Heart left ventricle (tissue), 13 donors: ENCODE data around the gene SPATA2.

Experiments
- POLR2A ChIP-seq, 2 donors: fragments of 450-650 bp; IDR thresholded peaks; one replicate each; pipeline ENCODE4 v1.6.1; 2017; ENCODE audit warnings: antibody characterized with exemption in 2 of 2, mild to moderate bottlenecking in 2 of 2, moderate library complexity in 2 of 2
- TF ChIP-seq, protein P1 (sequence below), 12 donors: fragments of 200-600 bp; sonication (generic) in 4 of 12; IDR thresholded peaks; one replicate each; pipeline versions ENCODE4 v1.5.0 to v1.8.0; 2018 to 2022; ENCODE audit warnings: antibody characterized with exemption in 12 of 12, mild to moderate bottlenecking in 5 of 12
- donor health status: ischemic (EF 13 %, LVEDD 7.1; RV severe dilation, severe dysfunction).
- donor health status: DM: no; HTN: yes; CAD: no.
- donor health status: DM: no; HTN: no; CAD: no.
- donor health status: ischemic (EF 25% LVEDD 6.9; RV normal size, moderate dysfunction).
- donor health status: ischemic (EF 25% LVEDD 5.7; RV mildly dilated, moderate dysfunction).
- donor health status: ischemic (EF 35%, LVEDD 5.7; RV mildly dilated, moderate dysfunction).
- donor health status: nonischemic (EF 11% LVEDD 7.7; RV severe dilation, severe dysfunction).
- donor health status: DM: yes; HTN: yes; CAD: no.
- donor health status: PGD.
- donor health status: ischemic (EF 29% LVEDD 5.4; RV normal size, mild dysfunction).
- donor health status: nonischemic (EF 23%, LVEDD 6.1; RV moderate dilation, normal function).

DNA sequence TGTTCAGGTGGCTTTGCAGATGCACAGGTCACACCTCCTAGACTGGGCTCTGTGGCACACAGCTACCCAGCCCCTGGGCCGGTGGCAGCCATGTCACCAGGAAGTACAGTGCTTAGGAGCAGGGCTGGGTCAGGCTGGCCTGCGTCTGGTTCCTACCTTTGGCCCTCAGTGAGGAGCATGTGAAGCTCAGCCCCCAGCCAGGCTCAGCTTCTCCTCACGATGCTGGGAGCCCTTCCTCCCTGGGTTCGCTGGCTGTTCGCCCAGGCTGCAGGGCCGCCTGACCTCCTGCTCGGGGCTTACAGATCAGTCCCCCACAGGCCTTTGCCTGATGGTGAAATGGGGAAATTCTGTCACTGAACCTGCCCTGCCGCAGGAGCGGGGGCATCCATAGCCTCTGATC lies 23.1 kb downstream of the SPATA2 start:
- TF ChIP-seq, protein P1, sequence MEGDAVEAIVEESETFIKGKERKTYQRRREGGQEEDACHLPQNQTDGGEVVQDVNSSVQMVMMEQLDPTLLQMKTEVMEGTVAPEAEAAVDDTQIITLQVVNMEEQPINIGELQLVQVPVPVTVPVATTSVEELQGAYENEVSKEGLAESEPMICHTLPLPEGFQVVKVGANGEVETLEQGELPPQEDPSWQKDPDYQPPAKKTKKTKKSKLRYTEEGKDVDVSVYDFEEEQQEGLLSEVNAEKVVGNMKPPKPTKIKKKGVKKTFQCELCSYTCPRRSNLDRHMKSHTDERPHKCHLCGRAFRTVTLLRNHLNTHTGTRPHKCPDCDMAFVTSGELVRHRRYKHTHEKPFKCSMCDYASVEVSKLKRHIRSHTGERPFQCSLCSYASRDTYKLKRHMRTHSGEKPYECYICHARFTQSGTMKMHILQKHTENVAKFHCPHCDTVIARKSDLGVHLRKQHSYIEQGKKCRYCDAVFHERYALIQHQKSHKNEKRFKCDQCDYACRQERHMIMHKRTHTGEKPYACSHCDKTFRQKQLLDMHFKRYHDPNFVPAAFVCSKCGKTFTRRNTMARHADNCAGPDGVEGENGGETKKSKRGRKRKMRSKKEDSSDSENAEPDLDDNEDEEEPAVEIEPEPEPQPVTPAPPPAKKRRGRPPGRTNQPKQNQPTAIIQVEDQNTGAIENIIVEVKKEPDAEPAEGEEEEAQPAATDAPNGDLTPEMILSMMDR (IDR thresholded peaks at IDR 0.05), result no peak
- TF ChIP-seq POLR2A (IDR thresholded peaks at IDR 0.05), result no peak
